BLaER1 treated with 17β-estradiol and CSF1 and Interleukin-3, amounts not matched to agents 10 nM and 100 nM (cell line): Measurements from ENCODE around the gene FXN.
A peak's percentile ranks its signal among the peaks of the same experiment; 100 is the strongest.

Experiments
- H3K27ac ChIP-seq, 11 experiments: shearing (Covaris generic); formaldehyde crosslinking; 2 replicates each; pipeline ENCODE4 v1.8.1; 2022
- H3K27me3 ChIP-seq, 11 experiments: shearing (Covaris generic); formaldehyde crosslinking; 2 replicates each; pipeline ENCODE4 v1.8.1; 2022
- H3K36me3 ChIP-seq, 11 experiments: shearing (Covaris generic); formaldehyde crosslinking; 2 replicates each; pipeline ENCODE4 v1.8.1; 2022
- H3K4me1 ChIP-seq, 10 experiments: shearing (Covaris generic); formaldehyde crosslinking; 2 replicates each; pipeline ENCODE4 v1.8.1; 2022
- H3K4me2 ChIP-seq, 11 experiments: shearing (Covaris generic); formaldehyde crosslinking; 2 replicates each; pipeline ENCODE4 v1.8.1; 2022
- H3K4me3 ChIP-seq, 10 experiments: shearing (Covaris generic); formaldehyde crosslinking; 2 replicates each; pipeline ENCODE4 v1.8.1; 2022
- H3K9ac ChIP-seq, 11 experiments: shearing (Covaris generic); formaldehyde crosslinking; 2 replicates each; pipeline ENCODE4 v1.8.1; 2022
- H3K9me3 ChIP-seq, 11 experiments: shearing (Covaris generic); formaldehyde crosslinking; replicated peaks in 1 of 11; 2 replicates each; pipeline ENCODE4 v1.8.1; 2022
- H4K20me1 ChIP-seq, 11 experiments: shearing (Covaris generic); formaldehyde crosslinking; 2 replicates each; pipeline ENCODE4 v1.8.1; 2022
- Cebpa-rat ChIP-seq, 11 experiments: shearing (Covaris generic); IDR thresholded peaks; 2 replicates each; pipeline ENCODE4 v1.8.1; 2022

The FXN gene

GRCh38 chr9:69019808-69020207 lies 15.7 kb upstream of the FXN start:
- no peak overlapping the region for H3K4me3 ChIP-seq
- H4K20me1 ChIP-seq, result no peaks in the 10 kb centered on the region
- peak overlapping the region in 8 of 11 experiments; percentile 0 to 47 (median 20); a peak in 9 of 22 replicates for H3K4me2 ChIP-seq
- no peaks in the 10 kb centered on the region for H3K36me3 ChIP-seq
- no peaks in the 10 kb centered on the region for H3K9me3 ChIP-seq
- H3K9ac ChIP-seq, result no peak overlapping the region
- H3K4me1 ChIP-seq, result peaks cover 0 to 35% (median 19%) of the 10 kb centered on the region in 10 experiments; a peak in 14 of 20 replicates
- no peaks in the 10 kb centered on the region for H3K27me3 ChIP-seq
- no peak for TF ChIP-seq Cebpa-rat (IDR thresholded peaks at IDR 0.05)
- no peak overlapping the region for H3K27ac ChIP-seq

GRCh38 chr9:69020301-69021145 lies 15.0 kb upstream of the FXN start:
- no peak overlapping the region for H3K9ac ChIP-seq
- H3K36me3 ChIP-seq, result no peaks in the 10 kb centered on the region
- H3K27me3 ChIP-seq, result no peaks in the 10 kb centered on the region
- H3K4me1 ChIP-seq, result peaks cover 0 to 35% (median 19%) of the 10 kb centered on the region in 10 experiments; a peak in 14 of 20 replicates
- TF ChIP-seq Cebpa-rat (IDR thresholded peaks at IDR 0.05), result no peak
- no peak overlapping the region for H3K27ac ChIP-seq
- no peak overlapping the region for H3K4me3 ChIP-seq
- H3K4me2 ChIP-seq, result peak overlapping the region in 6 of 11 experiments; percentile 0 to 47 (median 20); a peak in 5 of 22 replicates
- no peaks in the 10 kb centered on the region for H4K20me1 ChIP-seq
- no peaks in the 10 kb centered on the region for H3K9me3 ChIP-seq

DNA sequence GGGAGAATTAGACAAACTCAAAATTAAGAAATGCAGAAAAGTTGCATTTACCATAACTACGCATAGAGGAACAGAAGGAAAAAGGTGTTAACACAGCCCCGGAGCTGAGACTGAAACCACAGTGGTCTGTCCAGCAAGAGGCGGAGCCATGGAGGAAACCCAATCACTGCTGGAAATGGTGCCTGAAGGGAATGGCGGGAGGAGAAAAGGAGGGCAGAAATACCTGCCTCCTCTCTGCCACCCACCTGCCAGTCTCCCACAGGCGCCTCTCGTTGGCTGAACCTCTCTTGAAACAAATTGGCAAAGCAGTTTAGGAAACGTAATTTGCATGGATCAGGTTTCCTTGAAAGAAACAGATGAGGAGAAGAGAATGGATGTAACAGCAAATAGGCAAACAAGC lies 11.9 kb upstream of the FXN start:
- Histone ChIP-seq H3K27me3 (no peaks in the 10 kb centered on the region), H4K20me1 (no peaks in the 10 kb centered on the region), H3K4me1 (peaks cover 6 to 38% (median 25%) of the 10 kb centered on the region in 10 experiments), H3K4me3 (no peak overlapping the region), H3K9me3 (no peaks in the 10 kb centered on the region), H3K9ac (no peak overlapping the region), H3K4me2 (no peak overlapping the region), H3K27ac (no peak overlapping the region), H3K36me3 (no peaks in the 10 kb centered on the region)
- TF ChIP-seq Cebpa-rat (IDR thresholded peaks at IDR 0.05), result no peak

DNA sequence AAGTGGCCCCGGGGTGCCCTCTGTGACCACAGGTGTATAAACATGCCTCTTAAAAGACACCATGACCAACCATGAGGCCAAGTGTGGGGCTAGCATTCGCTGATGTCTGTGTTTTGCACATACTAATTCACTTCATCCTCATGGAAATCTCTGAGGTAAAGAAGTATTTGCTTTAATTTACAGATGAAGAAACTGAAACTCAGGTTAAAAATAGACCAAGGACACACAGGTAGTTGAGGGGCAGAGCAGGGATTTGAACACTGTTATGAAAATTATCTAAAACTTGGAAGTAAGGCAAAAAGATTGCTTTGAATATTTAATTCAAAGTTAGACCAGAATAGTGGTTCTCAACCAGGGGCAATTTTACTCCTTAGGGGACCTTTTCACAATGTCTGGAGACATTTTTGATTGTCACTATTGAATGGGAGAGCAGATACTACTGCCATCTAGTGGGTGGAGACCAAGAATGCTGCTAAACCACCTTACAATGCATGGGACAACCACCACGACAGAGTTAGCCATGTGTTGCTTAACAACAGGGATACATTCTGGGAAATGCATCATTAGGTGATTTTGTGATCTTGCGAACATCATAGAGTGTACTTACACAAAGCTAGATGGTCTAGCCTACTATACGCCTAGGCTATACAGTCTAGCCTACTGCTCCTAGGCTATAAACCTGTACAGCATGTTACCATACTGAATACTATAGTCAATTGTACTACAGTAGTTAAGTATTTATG lies 8.0 kb upstream of the FXN start:
- Histone ChIP-seq H3K27ac (no peak overlapping the region; a peak in 2 of 22 replicates), H4K20me1 (no peaks in the 10 kb centered on the region), H3K9ac (no peak overlapping the region)

DNA sequence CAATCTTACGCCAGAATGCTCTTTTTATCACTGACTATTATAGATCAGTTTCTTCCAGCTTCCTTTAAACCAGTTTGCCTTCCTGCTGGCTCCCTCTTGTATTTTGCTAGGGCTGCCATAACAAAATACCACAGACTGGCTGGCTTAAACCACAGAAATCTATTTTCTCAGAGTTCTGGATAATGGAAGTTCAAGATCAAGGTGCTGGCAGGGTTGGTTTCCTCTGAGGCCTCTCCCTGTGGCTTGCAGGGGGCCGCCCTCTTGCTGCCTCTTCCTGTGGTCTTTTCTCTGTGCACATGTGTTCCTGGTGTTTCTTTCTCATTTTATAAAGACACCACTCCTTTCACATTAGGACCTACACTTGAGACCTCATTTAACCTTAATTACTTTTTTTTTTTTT lies 6.8 kb upstream of the FXN start:
- no peaks in the 10 kb centered on the region for H3K36me3 ChIP-seq
- H3K9me3 ChIP-seq, result peaks cover 9 to 17% (median 12%) of the 10 kb centered on the region in 11 experiments; a peak in 20 of 22 replicates
- H3K27ac ChIP-seq, result peak overlapping the region in 3 of 11 experiments; percentile 44 to 52 (median 47); a peak in 4 of 22 replicates
- H3K4me3 ChIP-seq, result 0 out of 20 replicates have a peak overlapping the region, but pooled peaks of 1 of the 10 experiments have one; percentile 9
- H3K9ac ChIP-seq, result peak overlapping the region in 1 of 11 experiments; percentile 5; a peak in 1 of 22 replicates
- H4K20me1 ChIP-seq, result no peaks in the 10 kb centered on the region
- H3K27me3 ChIP-seq, result no peaks in the 10 kb centered on the region
- peaks cover 10 to 45% (median 31%) of the 10 kb centered on the region in 10 experiments for H3K4me1 ChIP-seq
- TF ChIP-seq Cebpa-rat (IDR thresholded peaks at IDR 0.05), result no peak
- H3K4me2 ChIP-seq, result peak overlapping the region; percentile 22 to 86 (median 66); a peak in 21 of 22 replicates

More for the DNA sequence above, 8.0 kb upstream of the FXN start:
- Histone ChIP-seq H3K4me3 (no peak overlapping the region), H3K27me3 (no peaks in the 10 kb centered on the region), H3K4me2 (peak overlapping the region in 9 of 11 experiments; percentile 22 to 86 (median 71); a peak in 15 of 22 replicates), H3K9me3 (peaks cover 9 to 17% (median 12%) of the 10 kb centered on the region in 11 experiments; a peak in 20 of 22 replicates), H3K4me1 (peaks cover 10 to 45% (median 31%) of the 10 kb centered on the region in 10 experiments), H3K36me3 (no peaks in the 10 kb centered on the region)
- no peak for TF ChIP-seq Cebpa-rat (IDR thresholded peaks at IDR 0.05)

DNA sequence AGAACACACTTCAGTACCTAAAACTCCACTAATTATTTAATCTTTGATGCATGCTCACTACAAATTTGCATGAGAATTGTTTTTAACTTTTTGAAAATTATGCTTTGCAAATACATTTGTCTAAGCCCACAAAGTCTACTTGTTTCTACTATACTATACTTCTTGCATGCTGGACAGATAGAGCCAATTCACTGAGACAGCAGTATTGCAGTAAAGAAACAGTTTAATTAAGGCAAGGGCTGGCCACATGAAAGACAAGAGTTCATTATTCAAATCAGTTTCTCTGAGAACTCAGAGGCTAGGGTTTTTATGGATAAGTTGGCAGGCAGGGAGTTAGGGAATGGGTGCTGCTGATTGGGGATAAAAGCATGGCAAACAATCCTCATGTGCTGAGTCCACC lies 6.0 kb upstream of the FXN start:
- no peak overlapping the region for H3K9ac ChIP-seq
- H3K4me3 ChIP-seq, result no peak overlapping the region; a peak in 1 of 20 replicates
- no peaks in the 10 kb centered on the region for H3K36me3 ChIP-seq
- H3K4me1 ChIP-seq, result peaks cover 10 to 45% (median 31%) of the 10 kb centered on the region in 10 experiments
- peak overlapping the region in 1 of 11 experiments; percentile 52; a peak in 1 of 22 replicates for H3K27ac ChIP-seq
- TF ChIP-seq Cebpa-rat (IDR thresholded peaks at IDR 0.05), result no peak
- H3K9me3 ChIP-seq, result peaks cover 9 to 17% (median 12%) of the 10 kb centered on the region in 11 experiments; a peak in 20 of 22 replicates
- no peaks in the 10 kb centered on the region for H3K27me3 ChIP-seq
- H4K20me1 ChIP-seq, result no peaks in the 10 kb centered on the region
- H3K4me2 ChIP-seq, result peak overlapping the region in 2 of 11 experiments; percentile 63 to 80; a peak in 5 of 22 replicates

GRCh38 chr9:69030851-69031645 lies 4.5 kb upstream of the FXN start:
- Histone ChIP-seq H3K27ac (no peak overlapping the region), H3K4me2 (peak overlapping the region in 7 of 11 experiments; percentile 2 to 63 (median 16); a peak in 9 of 22 replicates), H3K36me3 (no peaks in the 10 kb centered on the region), H3K9ac (no peak overlapping the region), H3K4me1 (peaks cover 10 to 49% (median 33%) of the 10 kb centered on the region in 10 experiments), H3K27me3 (no peaks in the 10 kb centered on the region), H4K20me1 (no peaks in the 10 kb centered on the region), H3K9me3 (peaks cover 9 to 17% (median 12%) of the 10 kb centered on the region in 11 experiments; a peak in 20 of 22 replicates), H3K4me3 (no peak overlapping the region)
- TF ChIP-seq Cebpa-rat (IDR thresholded peaks at IDR 0.05), result no peak

- Histone ChIP-seq H3K27me3 (no peaks in the 10 kb centered on the region), H3K9ac (no peak overlapping the region), H3K4me3 (no peak overlapping the region), H3K4me1 (peaks cover 10 to 40% (median 25%) of the 10 kb centered on the region in 10 experiments; a peak in 19 of 20 replicates), H3K4me2 (no peak overlapping the region), H4K20me1 (peaks cover 0 to 23% (median 3%) of the 10 kb centered on the region in 11 experiments; a peak in 9 of 22 replicates), H3K9me3 (peaks cover 9 to 14% (median 11%) of the 10 kb centered on the region in 11 experiments; a peak in 20 of 22 replicates), H3K36me3 (no peaks in the 10 kb centered on the region; a peak in 1 of 22 replicates), H3K27ac (no peak overlapping the region)
- no peak for TF ChIP-seq Cebpa-rat (IDR thresholded peaks at IDR 0.05)
Measured at GRCh38 chr9:69034071-69034470, 1.5 kb upstream of the FXN start.
